NCI-H146 treated with DMSO at 0.1 percent for 48 hours (cell line): ENCODE results near the gene PCDH15.
"Not testable (repeated sequence)": the region's sequence is repeated elsewhere in the genome, so short reads cannot be mapped to it uniquely, and the experiment has no call there.

Experiments used
- DNase-seq: peaks from one replicate; lab custom pipeline; 2025; ENCODE audit not compliant: unreplicated experiment; lab: John Stamatoyannopoulos, UW

Gene PCDH15

GRCh38 chr10:54002077-54002476 is 799.0 kb downstream of the PCDH15 start:
- DNase-seq = no peak

- DNase-seq = no peak
Observed at GRCh38 chr10:53997953-53998352, 803.1 kb downstream of the PCDH15 start.

- DNase-seq = no peak
Observed at GRCh38 chr10:53990799-53991238, 810.2 kb downstream of the PCDH15 start.

GRCh38 chr10:53983431-53983830 is 817.6 kb downstream of the PCDH15 start:
- no peak for DNase-seq

GRCh38 chr10:53980210-53980609 is 820.8 kb downstream of the PCDH15 start:
- DNase-seq = no peak

- no peak for DNase-seq
Observed at GRCh38 chr10:53978301-53978700, 822.7 kb downstream of the PCDH15 start.

GRCh38 chr10:53977267-53977666 is 823.8 kb downstream of the PCDH15 start:
- DNase-seq = no peak

GRCh38 chr10:53957401-53957800 is 843.6 kb downstream of the PCDH15 start:
- DNase-seq = no peak

GRCh38 chr10:53955091-53955490 is 845.9 kb downstream of the PCDH15 start:
- no peak for DNase-seq

GRCh38 chr10:53952698-53953630 is 848.1 kb downstream of the PCDH15 start:
- no peak for DNase-seq

- DNase-seq = no peak
Observed at GRCh38 chr10:53939654-53940053, 861.4 kb downstream of the PCDH15 start.

- no peak for DNase-seq
Observed at GRCh38 chr10:53930648-53931047, 870.4 kb downstream of the PCDH15 start.

- DNase-seq = not testable (repeated sequence)
Observed at GRCh38 chr10:53924051-53924700, 876.9 kb downstream of the PCDH15 start.

- DNase-seq = no peak
Observed at GRCh38 chr10:53918755-53919154, 882.3 kb downstream of the PCDH15 start.

- no peak for DNase-seq
Observed at GRCh38 chr10:53909791-53910190, 891.2 kb downstream of the PCDH15 start.

- DNase-seq = no peak
Observed at GRCh38 chr10:53904506-53905241, 896.4 kb downstream of the PCDH15 start.

GRCh38 chr10:53903756-53904155 is 897.3 kb downstream of the PCDH15 start:
- DNase-seq = no peak

GRCh38 chr10:53899463-53900160 is 901.4 kb downstream of the PCDH15 start:
- DNase-seq = no peak

GRCh38 chr10:53898532-53898931 is 902.5 kb downstream of the PCDH15 start:
- no peak for DNase-seq

GRCh38 chr10:53894145-53894544 is 906.9 kb downstream of the PCDH15 start:
- no peak for DNase-seq

- DNase-seq = no peak
Observed at GRCh38 chr10:53893061-53893460, 908.0 kb downstream of the PCDH15 start.
